Amniotic epithelial cell (primary cell): Measurements from ENCODE around the gene SLC15A3.

Experiments used
- DNase-seq: peaks from one replicate; pipeline ENCODE4 v3.0.0-alpha.2; 2010; ENCODE audit warnings: low read depth

SLC15A3 gene

DNA sequence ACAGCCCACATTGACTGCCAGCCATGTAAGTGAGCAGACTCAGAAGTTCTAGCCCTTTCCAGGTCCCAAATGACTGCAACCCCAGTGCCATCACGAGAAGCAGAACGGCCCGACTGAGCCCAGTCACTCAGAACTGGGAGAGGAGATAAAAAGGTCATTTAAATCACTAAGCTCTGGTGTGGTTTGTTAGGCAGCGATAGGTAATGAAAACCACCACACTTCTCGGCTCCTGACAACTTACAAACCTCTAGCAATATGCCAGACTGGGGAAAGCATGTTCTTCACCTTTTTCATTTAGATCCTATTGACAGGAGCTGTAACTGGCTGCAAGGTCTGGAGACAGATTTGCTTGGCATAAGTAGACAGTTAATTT lies 6.7 kb downstream of the SLC15A3 start:
- DNase-seq: no peak

DNA sequence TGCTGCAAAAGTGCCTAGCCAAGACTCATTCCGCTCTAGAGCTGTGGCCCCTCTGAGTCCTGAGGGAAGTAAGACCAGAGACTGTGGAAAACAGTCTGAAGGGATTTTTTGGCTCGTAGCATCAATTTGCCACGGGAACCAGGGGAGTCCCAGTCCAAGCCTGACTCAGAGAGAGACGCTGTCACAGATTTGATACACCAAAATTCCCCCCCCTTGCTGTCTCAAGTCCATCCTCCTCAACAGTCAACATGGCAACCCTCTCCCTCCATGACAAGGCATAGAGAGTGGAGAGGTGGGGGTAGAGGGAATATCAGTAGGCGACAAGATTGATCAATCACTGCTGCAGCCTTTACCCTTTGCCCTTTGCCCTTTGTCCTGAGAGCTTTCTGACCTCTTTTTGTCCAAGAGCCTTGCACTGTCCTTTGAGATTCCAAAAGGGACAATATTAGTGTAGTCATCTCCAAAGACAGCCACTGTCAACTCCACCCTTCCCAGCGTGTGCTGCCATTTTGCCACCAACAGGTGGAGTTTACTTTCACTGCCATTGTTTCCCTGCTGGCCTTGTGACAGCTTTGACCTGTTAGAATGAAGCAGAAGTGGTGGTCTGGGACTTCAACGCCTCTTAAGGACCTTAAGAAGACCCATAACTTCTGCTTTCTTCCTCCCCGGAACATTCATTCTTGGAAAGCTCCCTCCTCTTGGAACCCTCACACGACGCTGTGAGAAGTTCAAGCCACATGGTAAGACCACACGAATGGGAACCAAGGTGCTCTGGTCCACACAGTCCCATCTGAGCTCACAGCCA lies 7.3 kb downstream of the SLC15A3 start:
- DNase-seq: no peak

DNA sequence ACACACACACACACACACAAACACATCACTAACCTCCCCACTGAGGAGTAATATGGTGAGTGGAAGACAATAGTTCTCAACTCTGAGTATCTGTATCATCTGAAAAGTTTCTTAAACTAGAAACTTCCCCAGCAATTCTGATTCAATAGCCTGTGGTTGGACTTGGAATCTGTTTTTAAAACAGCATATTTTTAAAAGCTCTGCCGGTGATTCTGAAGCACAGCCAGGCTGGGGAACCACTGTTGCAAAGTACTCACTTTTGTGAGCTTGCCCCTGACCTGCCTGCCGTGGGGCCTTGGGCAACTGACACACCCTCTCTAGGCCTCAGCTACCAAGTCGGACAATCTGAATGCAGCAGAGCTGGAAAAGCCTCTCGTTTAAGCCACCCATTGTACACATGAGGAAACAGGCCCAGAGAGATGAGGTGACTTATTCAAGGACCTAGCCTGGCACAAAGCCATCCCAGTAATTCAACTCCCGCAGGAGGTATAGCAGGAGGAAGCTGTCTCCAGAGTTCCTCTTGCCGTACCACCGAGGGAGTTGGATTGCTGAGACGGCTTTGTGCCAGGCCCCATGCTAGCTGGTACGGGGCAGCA lies 8.9 kb downstream of the SLC15A3 start:
- DNase-seq: peak; percentile 43

DNA sequence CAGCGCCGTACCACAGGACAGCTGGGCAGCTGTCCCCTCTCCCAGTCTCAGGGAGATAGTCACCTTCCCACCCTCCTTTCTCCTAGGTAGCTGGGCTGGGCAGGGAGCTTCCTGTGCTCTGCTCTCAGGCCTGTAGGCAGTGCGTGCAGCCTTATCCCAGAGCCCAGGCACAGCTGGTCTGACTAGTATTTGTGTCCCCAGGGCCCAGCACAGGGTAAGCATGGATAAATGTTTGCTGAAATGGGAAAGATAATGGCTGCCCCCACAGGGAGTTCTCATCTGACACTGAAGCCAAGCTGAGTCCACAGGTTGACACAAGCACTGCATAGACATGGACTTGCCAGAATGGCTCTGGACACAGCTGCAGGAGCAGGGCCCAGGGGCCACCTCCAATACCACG lies 9.8 kb downstream of the SLC15A3 start:
- DNase-seq: no peak

DNA sequence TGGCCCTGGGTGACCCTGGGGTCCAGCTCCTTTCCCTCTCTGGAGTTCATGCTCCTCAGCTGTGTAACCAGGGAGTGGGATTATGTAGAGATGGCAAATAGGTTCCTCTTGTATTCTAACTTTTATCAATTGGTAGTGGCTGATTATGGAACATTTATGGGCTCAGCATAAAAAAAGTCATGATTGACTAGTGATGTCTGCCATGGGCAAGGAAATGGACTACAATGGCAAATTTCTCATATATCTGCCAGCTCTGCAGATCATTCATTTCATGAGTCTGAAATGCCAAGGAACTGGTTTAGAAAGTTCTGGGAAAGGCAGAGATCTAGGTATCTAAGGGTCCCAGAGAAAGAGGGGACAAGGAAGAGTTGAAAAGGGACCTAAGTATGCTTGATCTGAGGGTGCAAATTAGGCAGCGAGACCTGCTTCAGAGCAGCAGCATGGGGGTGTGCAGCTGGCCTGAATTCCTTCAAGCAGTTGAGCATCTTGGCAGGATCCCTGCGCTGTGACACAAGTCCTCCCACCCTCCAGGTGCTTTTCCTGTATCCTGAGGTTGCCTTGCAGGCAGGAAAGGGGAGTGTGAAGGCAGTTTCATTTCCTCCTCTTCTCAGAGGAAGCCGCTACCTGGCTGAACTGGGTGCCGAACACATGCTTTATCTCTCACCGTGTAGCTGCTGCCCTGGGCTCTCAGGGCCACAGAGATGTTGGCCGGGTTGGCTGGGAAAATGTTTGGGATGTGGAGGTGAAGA lies 10.4 kb downstream of the SLC15A3 start:
- no peak for DNase-seq

DNA sequence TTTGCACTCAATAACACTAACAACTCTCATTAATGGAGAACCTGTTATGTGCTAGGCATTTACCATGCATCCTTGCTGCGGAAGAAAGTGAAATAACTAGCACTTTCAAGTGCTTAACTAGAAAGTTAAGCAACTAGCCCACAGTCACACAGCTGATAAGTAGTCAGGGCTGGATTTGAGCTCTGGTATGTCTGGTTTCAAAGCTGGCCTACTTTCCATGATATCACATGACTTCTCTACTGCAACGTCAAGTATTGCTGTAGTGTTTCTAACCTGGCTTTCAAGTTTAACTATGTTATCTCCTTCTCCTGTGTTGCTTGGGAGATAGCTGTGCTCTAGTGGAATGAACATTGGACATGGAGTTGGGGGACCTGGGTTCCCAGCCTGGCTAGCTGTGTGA lies 12.1 kb downstream of the SLC15A3 start:
- DNase-seq: peak; percentile 89

DNA sequence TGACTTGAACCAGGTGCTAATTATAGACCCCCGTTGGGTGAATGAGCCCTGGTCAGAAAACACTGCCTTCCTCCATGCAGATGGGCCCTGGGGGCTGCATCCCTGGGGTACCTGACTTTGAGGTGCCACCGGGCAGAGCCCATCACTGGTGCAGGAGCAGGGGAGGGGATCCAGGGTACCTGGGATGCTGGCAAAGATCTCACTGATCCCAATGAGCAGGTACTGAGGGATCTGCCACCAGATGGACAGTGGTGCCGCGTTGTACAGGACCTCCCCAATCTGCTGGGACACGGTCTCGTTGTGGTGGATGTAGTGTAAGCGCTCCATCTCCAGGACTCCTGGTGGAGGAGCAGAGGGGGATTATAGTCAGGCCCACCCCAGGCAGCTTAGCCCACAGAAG lies 12.7 kb downstream of the SLC15A3 start:
- DNase-seq: no peak

DNA sequence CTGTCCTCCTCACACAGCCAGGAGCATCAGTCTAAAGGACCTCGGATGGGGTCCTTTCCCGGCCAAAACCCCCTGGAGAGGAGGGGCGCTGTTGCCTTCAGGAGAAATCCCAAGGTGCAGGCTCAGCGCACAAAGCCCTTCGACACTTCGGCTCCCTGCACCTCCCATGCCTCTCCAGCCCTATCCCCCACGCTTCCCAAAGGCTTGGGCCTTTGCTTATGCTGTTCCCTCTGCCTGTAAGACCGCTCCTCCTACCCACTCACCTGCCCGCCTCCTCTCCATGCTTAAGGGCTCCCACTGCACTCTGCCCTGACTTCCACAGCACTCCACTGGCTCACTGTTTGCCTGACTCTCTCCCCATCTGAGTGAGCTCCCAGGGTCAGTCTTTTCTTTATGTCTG lies 13.5 kb downstream of the SLC15A3 start:
- DNase-seq: no peak

DNA sequence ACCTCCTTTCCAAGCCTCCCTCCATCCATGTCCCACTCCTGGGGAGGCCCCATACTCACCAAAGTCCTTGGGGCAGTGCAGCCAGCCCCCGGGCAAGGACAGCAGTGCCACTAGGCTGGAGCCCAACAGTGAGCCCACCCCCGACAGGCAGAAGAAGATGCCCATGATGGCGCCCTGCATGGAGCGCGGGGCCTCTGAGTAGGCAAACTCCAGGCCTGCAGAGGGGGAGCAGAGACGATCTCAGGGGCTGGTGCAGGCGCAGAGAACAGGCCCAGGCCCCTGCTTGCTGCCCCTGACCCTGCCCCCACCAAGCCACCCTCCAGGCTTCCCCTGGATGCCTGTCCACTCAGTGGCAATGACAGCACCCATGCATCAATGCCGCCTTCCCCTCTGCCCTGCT lies 14.2 kb downstream of the SLC15A3 start:
- DNase-seq: no peak

DNA sequence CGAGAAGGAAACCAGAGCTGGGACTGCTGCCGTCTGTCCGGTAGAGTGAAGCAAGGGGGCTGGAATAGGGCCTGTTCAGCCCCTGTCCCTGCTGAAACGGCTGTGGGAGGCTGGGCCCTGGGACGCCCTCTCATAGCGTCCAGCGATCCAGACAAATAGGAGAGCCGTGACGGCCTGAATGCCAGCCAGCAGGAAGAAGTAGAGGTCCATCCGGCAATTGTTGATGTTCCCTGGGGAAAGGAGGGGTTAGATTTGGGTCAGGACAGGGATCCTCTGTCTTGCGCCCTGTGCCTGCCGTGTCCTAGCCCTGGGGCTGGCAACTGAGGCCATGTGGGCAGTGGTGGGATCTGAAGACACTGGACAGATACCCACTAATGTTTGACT lies 14.8 kb downstream of the SLC15A3 start:
- no peak for DNase-seq

DNA sequence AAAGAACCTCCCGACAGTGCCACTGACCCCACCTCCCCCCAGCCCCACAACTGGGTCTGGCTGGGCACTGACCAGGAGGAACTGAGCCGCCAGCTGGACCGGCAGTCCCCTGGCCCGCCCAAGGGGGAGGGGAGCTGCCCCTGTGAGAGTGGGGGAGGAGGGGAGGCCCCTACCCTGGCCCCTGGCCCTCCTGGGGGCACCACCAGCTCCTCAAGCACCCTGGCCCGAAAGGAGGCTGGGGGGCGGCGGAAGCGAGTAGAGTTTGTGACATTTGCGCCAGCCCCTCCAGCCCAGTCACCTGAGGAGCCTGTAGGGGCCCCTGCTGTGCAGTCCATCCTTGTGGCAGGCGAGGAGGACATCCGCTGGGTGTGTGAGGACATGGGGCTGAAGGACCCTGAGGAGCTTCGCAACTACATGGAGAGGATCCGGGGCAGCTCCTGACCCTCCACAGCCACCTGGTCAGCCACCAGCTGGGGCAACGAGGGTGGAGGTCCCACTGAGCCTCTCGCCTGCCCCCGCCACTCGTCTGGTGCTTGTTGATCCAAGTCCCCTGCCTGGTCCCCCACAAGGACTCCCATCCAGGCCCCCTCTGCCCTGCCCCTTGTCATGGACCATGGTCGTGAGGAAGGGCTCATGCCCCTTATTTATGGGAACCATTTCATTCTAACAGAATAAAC lies 15.4 kb downstream of the SLC15A3 start:
- DNase-seq: no peak

DNA sequence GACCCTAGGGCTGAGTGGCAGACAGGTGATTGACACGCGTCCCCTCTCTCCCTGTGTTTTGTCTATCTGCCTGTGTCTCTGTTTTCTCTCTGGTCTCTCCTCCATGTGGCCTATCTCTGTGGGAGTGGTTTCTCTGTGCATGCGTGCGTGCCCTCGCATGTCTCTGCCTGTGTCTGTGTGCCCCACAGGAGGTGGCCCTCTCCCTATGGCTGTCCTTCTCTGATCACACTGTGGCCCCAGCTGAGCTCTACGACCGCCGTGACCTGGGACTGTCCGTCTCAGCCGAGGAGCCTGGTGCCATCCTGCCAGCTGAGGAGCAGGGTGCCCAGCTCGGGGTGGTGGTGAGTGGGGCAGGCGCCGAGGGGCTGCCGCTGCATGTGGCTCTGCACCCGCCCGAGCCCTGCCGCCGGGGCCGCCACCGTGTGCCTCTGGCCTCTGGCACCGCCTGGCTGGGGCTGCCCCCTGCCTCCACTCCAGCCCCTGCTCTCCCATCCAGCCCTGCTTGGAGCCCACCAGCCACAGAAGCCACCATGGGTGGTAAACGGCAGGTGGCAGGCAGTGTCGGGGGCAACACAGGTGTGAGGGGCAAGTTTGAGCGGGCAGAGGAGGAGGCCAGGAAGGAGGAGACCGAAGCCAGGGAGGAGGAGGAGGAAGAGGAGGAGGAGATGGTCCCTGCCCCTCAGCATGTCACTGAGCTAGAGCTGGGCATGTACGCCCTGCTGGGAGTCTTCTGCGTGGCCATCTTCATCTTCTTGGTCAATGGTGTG lies 16.1 kb downstream of the SLC15A3 start:
- DNase-seq: no peak

DNA sequence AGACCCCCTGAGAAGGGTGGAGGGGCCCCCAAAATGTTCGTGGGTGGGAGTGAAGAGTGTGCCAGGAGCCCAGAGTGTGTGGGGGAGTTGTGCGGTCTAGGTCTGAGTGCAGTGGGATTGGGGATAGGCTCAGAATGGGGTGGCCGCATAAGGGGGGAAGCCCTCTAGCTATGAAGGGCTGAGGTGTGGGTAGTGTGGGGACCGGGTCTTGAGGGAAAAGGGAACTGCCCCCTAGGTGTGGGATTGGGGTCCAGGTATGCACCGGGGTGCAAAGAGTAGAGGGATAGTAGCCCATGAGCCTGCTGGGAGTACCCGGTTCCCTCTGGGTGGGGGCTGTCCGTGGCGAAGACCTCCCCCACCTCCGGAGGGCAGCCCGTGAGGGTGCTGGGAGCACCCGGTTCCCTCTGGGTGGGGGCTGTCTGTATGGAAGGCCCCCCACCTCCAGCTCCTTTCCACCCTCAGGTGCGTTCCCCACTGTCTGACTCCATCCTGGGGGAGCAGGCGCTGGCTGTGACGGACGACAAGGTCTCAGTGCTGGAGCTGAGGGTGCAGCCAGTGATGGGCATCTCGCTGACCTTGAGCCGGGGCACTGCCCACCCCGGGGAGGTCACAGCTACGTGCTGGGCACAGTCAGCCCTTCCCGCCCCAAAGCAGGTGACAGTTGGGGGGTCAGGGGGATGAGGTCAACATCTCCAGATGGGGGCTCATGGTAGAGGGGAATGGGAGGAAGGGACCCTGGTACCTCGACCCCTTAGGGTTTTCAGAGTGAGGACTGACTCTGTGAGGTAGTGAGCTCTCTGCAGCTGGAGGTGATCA lies 17.0 kb downstream of the SLC15A3 start:
- DNase-seq: no peak

DNA sequence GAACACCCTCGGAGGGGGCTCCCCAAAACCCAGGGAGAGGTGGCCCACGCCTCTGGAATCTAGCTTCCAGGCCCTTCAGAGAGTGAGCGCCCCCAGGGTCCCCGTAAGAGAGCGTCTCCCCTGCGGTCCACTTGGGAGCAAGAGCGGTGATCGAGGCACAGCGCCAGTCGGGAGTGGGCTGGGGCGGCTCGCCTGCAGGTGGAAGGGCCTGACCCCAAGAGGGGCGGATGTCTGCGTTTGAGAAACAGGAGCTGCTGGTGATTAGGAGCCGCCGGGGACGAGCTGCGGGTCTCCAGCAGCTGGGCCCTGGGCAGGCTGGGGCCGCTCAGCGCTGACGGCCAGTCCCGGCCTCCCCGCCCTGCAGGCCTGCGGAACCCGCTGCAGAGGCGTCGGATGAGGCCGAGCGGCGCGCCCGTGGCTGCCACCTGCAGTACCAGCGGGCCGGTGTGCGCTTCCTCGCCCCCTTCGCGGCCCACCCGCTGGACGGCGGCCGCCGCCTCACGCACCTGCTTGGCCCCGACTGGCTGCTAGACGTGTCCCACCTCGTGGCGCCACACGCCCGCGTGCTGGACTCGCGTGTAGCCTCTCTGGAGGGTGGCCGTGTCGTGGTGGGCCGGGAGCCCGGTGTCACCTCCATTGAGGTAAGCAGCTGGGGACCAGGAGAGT lies 17.7 kb downstream of the SLC15A3 start:
- no peak for DNase-seq

DNA sequence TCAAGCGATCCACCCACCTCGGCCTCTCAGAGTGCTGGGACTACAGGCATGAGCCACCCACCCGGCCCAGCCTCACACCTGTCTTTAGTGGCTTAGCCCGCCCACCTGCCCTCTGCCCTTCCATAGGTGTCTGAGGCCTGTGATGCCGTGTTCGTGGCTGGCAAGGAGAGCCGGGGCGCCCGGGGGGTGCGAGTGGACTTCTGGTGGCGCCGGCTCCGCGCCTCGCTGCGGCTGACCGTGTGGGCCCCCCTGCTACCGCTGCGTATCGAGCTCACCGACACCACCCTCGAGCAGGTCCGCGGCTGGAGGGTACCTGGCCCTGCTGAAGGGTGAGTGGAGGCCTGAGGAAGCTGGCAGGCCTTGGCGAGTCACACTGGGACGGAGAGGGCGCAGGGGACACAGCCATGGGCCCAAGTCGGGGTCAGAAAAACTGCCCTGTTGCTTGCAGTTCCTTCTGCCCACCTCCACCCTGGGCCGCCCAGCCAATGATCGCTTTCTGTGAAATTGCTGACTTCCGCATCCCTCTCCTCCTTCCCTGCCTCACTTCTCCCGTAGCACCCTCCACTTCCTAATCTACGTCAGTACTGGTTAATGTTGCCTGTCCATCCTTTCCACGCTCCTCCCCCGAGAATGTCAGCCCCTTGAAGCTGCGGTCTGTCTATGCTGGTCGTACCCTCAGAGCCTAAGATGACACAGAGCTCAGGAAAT lies 18.4 kb downstream of the SLC15A3 start:
- DNase-seq: no peak

DNA sequence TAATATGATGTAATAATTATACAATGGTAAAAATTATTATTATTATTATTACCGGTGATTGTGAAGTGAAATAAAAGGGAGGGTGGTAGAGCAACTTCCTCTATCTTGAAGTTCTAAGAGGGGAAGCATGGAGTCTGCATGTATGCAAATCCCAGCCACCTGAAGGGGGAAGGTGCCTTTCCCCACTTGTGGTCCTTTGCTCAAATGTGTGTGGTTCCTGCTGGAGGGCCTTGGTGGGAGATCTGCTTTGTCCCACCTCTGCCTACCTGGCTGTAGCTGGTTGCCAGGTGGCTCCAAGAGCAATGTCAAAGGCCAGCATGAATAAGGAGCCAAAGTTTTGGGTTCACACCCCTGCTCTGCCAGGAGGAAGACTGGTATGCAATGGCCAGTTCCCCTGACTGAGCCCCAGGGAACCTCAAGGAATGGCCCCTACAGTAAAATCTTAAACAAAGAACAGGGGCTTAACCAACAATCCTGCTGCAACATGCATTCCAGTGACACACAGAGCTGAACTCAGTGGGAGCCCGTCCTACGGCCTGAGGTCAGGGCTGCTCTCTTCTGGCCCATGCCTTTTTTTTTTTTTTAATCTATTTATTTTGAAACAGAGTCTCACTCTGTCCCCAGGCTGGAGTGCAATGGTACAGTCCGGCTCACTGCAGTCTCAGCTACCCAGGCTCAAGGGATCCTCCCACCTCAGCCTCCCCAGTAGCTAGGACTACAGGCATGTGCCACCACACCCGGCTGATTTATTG lies 19.2 kb downstream of the SLC15A3 start:
- no peak for DNase-seq

DNA sequence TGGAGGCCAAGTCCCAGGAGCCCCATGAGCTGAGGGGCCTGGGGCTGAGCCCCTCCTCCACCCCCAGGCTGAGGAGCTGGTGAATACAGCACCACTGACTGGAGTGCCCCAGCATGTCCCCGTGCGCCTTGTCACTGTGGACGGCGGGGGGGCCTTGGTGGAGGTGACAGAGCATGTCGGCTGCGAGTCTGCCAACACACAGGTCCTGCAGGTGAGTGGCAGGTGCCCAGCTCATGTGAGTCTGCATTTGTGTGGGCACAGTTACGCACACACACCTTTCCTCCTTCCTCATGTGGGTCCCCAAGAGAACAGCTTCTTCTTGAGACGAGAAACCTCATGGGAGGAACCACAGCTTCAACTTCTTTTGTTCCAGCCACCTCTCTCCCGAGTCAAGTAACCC lies 20.1 kb downstream of the SLC15A3 start:
- DNase-seq: no peak

DNA sequence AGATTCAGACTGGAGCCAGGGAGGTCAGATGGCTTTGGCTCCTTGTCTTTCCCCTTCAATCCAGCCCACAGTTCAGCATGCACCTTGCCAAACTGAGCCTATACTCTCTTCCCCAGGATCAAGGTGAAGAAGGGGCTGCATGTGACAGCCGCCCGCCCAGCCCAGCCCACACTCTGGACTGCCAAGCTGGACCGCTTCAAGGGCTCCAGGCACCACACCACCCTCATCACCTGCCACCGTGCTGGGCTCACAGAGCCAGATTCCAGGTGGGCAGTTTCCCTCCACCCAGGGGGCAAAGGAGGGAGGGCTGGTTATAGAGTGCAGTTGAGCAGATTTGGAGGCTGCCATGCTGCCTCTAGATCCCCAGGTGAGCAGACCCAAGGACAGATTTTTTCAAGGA lies 21.6 kb downstream of the SLC15A3 start:
- no peak for DNase-seq

DNA sequence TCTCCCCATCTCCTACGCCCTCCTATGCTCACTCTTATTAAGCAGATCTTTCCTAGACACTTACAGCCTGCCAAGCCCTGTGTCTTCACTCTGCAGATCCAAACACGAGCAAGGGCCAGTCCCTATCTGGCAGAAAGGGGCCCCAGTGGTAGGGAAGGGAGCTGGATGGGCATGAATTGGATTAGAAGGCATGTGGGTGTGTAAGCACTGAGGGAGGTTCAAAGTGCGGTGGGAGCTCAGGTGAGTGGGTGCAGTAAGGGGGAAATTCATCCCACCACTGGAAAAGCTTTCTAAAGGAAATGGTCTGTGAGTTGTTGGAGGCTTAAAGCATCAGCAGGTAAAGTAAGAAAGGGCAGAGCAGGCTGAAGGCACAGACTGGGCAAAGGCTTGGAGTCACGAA lies 22.2 kb downstream of the SLC15A3 start:
- no peak for DNase-seq
